LNCAP (cell line): ENCODE data around the gene ITGAE.

ENCODE experiments used
- CTCF ChIP-seq: fragments of 450-650 bp; IDR thresholded peaks from 2 replicates; pipeline ENCODE4 v1.5.1; 2017; ENCODE audit warnings: mild to moderate bottlenecking

Gene ITGAE

GRCh38 chr17:3750296-3750695 lies 50.7 kb downstream of the ITGAE start:
- TF ChIP-seq CTCF, result no peak

- no peak for TF ChIP-seq CTCF
These were observed 52.4 kb downstream of the ITGAE start for GRCh38 chr17:3748576-3748975.

GRCh38 chr17:3747805-3748204 lies 53.2 kb downstream of the ITGAE start:
- TF ChIP-seq CTCF, result no peak

- no peak for TF ChIP-seq CTCF
These were observed 55.9 kb downstream of the ITGAE start for GRCh38 chr17:3745071-3745470.

GRCh38 chr17:3744014-3744413 lies 57.0 kb downstream of the ITGAE start:
- TF ChIP-seq CTCF, result no peak

- no peak for TF ChIP-seq CTCF
These were observed 60.3 kb downstream of the ITGAE start for GRCh38 chr17:3740611-3741073.

GRCh38 chr17:3739422-3740124 lies 61.4 kb downstream of the ITGAE start:
- no peak for TF ChIP-seq CTCF
